SK-N-DZ (cell line): ENCODE data around the gene STARD3NL.
A peak's percentile ranks its signal among the peaks of the same experiment; 100 is the strongest.

Source experiments
- DNase-seq: peaks from one replicate; pipeline ENCODE4 v3.0.0-alpha.2; 2015; ENCODE audit warnings: low spot score

Gene STARD3NL

GRCh38 chr7:38182450-38182849 lies 4.4 kb downstream of the STARD3NL start:
- no peak for DNase-seq

GRCh38 chr7:38185395-38186307 lies 7.6 kb downstream of the STARD3NL start:
- no peak for DNase-seq

DNA sequence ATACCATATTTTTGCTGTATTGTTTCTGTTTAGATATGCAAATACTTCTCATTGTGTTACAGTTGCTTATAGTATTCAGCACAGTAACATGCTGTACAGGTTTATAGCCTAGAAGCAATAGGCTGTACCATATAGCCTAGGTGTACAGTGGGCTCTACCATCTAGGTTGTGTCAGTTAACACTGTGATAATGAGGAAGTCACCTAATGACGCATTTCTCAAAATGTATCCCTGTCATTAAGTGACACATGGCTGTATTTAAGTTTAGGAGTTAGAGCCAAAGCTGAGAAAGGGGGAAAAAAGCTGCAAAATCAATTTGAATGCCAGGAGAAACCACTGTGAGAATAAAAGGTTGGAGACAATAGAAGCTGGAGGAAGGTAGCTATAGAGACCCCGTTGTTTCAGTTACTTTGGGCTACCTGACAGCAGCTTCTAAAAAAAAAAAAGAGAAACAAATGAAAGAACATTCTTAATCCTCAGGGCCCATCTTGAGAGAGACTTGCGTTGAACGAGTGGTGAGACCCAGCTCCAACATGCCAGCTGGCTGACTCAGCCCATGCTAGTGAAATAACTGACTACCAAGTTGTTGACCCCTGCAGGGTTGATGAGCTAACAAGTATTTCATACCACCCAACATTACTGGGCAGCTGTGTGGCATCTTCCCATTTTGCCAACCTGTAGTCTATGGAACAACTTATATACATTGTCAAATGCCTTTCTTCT lies 8.7 kb downstream of the STARD3NL start:
- DNase-seq, result no peak

DNA sequence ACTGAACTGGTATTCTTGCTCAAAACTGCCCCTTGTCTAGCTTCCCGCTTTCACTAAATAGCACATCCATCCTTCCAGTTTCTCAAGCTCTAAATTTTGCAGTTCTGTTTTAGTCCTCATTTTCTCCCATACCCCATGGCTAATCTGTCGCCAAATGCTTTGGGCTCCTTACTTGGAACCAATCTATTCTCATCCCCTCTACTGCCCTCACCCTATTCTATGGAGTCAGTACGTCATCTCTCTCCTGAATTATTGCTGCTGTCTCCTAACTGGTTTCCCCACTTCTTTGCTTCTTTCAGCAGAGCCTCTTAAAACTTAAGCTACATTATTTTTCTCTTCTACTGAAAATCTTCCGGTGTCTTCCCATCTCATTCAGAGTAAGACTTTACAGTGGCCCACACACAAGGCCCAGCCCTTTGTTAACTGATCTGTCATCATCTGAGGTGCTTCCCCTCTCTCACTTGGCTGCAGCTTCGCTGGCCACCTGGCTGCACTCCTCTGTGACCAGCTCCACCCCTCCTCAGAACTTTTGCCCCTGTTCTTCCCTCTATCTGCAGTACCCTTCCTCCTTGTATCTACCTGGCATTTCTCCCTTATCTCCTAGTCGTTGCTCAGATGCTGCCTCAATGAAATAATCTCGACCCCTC lies 9.9 kb downstream of the STARD3NL start:
- DNase-seq, result no peak

DNA sequence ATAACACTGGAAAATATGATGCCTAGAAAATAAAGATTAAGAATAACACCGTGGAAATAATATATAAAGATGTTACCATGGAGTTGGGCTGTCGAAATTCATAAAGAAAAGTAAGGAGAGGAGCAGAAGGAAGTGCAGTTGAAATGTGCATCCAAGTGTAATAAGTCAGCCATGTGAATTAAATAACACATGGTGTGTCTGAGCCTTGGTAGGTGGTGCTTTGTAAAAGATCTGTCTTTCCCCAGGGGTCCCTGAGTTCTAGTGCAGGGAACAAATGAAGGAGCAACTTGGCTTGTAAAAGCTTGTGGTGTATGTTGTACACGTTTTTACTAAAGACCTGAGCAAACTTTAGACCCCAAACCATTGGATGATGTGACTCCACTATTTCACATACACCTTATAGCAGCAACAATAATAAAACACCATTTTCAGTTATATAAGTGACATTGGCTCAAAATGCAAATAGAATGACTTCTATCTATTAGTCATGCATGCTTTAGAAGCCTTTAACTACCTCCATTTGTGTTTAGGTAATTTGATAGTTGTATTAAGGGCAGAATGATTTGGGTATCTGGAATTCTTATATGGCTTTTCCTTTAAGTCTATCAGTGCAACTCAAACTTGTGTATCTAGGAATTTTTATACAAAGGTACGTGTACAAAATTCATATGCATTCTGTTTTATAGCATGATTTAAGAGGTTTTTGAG lies 11.3 kb downstream of the STARD3NL start:
- DNase-seq, result no peak

- no peak for DNase-seq
These were observed 12.0 kb downstream of the STARD3NL start for GRCh38 chr7:38190011-38190410.

DNA sequence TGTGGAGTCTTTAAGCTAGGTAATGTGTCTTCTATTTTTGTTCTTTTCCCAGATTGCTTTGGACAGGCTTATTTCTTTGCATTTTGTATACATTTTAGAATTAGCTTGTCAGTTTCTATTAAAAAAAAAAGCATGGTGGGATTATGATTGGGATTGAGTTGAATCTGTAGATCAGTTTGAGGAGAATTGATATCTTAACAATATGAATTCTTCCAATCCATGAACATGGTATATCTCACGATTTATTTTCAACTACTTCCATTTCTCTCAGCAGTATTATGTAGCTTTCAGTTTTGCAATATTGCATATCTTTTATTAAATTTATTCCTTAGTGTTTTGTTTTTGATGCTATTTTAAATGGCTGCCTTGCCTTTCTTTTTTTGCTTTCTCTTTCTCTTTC lies 13.7 kb downstream of the STARD3NL start:
- DNase-seq, result no peak

- no peak for DNase-seq
These were observed 14.3 kb downstream of the STARD3NL start for GRCh38 chr7:38192327-38192726.

DNA sequence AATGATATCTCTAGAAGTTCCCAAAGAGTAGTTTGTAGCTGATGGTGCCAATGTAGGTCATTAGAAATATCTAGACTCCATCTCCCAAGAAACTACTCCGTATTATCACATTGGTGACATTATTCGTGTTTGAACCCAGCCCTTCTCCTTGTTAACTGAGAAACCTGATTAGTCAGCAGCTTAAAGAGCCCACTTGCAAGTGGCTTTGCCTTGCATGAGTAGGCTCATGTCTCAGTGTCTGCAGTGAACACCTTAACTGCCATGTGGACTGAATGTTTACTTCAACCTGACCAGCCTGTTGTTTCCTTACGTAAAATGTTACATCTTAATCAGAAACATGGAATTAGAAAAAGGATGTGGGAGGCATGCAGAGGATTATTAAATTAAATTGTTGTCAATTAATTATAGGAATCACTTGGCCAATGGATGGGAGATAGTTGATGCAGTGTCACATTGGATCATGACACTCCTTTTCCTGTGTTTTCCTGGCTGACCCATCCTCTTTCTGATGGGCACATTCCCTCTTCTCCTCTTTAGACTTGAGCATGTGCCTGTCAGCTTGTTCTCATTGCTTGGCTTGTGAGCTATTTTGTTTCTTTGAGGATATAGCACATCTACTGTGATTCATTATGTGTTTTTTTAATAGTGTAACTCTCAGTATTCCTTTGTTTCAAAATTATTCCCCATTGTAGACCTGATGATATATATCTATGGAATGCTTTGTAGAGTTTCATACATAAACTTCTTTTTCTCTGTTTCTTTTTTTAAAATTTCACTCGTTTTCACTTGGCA lies 18.0 kb downstream of the STARD3NL start:
- DNase-seq, result no peak

DNA sequence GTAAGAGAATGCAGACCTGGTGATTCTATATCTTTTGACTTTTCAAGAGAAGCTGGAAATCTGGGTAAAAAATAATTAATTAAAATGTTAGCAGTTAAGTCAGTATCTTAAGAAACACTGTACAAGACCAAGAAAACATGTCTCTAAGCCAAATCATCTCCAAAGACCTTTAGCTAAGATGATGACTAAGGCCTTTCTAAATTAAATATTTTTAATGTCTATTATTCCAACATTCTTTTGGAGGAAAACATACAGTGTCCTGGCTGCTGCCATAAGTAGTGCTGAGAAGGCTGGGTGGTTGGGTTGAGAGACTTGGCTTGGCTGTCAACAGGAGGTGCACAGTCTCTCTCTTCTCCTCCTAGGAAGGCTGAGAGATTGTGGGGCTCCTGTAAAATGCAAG lies 20.3 kb downstream of the STARD3NL start:
- DNase-seq, result no peak

- no peak for DNase-seq
These were observed 21.1 kb downstream of the STARD3NL start for GRCh38 chr7:38199154-38199553.

DNA sequence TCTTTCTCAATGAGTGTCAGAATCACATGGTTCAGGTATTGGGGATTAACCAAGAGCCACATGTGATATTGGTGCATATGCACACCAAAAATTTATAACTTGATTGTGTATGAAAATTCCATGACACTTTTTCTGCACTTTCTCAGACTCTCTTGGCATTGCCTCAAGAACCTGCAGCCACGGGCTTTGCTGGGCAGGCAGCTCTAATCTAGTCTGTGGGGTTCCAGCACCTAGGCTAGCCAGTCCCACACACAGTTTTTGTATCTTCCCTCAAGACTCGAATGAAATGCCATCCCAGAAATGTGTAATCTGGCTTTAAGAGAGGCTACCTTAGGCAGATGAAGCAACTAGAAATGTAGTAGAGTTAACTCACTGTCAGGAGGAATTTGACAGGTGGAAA lies 21.7 kb downstream of the STARD3NL start:
- DNase-seq, result no peak

DNA sequence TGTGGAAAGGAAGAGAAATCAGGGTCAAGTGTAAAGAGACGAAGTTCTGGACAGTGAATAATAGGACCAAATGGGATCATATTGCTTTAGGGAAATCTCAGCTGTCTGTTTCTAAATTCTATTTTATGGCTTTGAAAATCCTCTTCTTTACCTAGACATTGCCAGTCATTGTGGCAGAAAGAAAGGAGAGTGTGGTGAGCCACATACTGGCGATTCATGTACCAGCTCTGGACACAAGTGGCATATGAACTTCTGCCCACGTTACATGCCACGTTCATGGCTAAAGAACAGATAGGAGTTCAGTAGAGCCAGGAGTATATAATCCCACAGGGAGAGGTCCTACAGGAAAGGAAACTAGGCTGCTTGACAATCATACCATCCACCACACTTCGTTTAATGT lies 28.0 kb downstream of the STARD3NL start:
- DNase-seq, result no peak

- DNase-seq, result no peak
These were observed 29.8 kb downstream of the STARD3NL start for GRCh38 chr7:38207843-38208242.

DNA sequence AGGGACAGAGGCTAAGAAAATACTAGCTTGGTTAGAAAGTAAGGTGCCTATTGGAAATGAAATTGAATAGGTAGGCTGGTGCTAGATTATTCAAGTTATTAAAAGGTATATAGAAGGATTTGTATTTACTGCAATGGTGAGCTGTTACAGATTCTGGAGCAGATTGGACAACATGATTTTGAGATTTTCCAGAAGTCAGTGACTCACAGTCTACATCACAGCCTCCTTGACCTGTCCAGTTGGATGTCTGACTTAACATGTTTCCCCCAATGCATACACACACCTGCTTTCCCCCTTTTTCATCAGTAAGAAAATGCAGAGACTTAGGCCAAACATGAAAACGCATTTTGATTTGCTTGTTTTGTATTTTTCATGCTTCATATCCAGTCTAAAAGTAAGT lies 33.4 kb downstream of the STARD3NL start:
- DNase-seq, result no peak

DNA sequence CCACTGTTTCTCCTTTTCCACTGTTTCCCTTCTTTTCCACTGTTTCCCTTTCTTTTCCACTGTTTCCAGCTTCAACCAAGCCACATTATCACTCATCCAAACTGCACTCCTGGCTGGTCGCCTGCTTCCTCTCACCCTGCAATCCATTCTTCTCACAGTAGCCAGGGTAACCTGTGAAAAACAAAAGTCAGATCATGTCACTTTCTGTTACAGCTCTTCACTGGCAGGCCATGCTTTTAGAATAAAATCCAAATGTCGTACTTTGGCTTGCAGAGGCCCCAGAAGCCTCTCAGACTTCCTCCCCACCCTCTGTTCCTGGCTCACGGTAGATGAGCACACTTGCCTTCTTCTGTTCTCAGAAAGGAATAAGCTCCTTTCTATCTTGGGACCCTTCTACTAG lies 33.9 kb downstream of the STARD3NL start:
- no peak for DNase-seq

DNA sequence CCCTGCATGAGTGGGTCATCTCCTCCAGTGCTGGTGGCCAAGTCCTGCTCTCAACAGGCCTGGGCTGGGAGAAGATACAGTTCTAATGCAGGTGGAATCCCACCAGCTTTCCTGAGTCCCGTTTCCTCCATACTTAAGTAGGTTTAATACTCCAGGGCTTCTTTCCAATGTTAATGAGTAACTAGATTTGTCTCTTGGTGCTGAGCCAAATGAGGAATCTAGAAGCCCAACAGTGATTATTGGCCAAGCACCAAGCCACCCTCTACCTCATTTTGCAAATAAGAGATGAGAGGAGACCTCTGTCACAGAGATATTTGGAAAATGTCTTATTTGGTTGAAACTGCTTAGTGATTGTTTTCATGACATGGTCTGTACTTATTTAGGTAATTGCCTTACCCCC lies 37.1 kb downstream of the STARD3NL start:
- DNase-seq, result no peak

DNA sequence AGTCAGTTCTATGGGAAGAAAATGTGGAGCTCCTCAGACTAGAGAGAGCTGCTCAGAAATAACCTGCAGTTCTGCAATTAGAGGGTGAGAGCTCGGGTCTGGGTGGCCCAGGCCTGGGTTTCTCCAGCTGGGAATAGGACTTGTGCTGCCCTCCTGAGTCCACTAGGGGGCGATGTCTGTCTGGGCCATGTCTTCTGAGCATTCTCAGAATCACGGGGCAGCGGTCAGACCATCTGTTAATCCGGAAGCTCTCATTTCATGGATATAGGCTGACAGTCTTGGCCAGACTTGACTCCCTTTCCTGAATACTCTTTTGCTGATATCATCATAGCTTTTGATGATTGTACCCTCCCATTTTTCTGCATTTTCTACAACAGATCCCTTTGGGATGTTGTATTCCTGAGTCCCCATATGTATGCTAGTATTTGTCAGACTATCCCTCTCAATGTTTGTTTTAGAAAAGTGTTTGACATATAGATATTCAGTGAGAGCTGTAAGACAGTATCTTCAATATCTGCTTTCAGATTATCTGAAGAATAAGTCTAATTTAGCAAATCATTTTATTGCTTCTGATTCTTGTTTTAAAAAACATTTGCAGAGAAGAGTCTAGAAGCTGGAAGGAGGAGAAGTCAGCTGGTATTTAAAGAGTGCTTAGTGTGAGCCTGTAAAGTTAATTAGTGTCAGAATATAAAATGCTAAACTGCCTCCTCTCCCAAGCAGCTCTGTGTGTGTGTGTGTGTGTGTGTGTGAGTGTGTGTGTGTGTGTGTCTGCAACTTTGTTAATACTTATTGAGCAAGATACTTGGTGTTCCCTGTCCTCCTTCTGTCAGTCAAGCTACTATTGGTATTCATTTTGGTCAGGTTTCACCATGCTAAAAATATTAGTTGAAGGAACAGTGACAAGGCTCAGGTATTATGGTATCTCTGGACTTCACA lies 38.0 kb downstream of the STARD3NL start:
- peak; percentile 63 for DNase-seq

DNA sequence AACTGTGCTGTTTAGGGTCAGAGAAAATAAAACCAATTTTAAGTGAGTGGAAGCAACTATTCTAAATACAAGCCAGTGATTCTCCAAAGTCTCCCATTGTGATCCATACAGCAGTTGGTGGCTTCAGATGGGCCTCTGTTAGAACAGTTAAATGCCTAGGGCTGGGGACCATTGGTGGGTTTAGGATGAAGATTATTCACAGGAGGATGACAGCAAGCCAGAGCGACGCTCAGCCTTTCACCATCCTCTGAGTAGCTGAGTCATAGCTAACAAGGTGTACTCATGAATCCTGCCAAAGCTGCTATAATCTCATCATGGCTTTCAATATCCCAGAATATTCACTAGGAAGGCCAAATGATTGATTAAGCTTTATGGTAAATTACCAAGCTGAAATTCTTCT lies 39.6 kb downstream of the STARD3NL start:
- DNase-seq, result no peak

DNA sequence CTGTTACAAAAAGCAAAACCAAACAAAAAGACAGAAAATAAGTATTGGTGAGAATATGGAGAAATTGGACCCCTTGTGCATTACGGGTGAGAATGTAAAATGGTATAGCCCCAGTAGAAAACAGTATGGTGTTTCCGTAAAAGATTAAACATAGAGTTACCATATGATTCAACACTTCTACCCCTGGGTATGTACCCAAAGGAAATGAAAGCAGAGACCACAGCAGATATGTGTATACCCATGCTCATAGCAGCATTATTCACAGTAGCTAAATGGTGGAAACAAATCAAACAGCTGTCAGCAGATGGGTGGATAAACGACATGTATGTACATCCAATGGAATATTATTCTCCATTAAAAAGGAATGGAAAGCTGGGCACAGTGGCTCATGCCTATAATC lies 42.4 kb downstream of the STARD3NL start:
- DNase-seq, result no peak
